ENCODE data around the gene CEBPA. TPM values are rescaled to one million over a fixed set of nuclear protein-coding genes. Genes with fewer than 3 reads are reported as not detected.

Gene CEBPA
- total and polyA plus RNA-seq, 2 experiments from 2014 or later = 0.50 to 2.6 TPM

- no peak overlapping the region for H3K4me3 Mint-ChIP-seq
- H3K4me3 ChIP-seq = no peak overlapping the region
- no peaks in the 10 kb centered on the region for H4K20me1 ChIP-seq (replicated peaks; ENCODE audit: insufficient read depth)
- no peak for DNase-seq (ENCODE audit: low spot score)
- H3K27ac ChIP-seq (ENCODE audit: low read depth) = no peak overlapping the region
- H2AFZ ChIP-seq = no peak overlapping the region
- peaks cover 8% of the 10 kb centered on the region for H3K4me1 Mint-ChIP-seq
- no peaks in the 10 kb centered on the region for H3K36me3 ChIP-seq (ENCODE audit: insufficient read depth)
- no peak overlapping the region for H3K27ac Mint-ChIP-seq
- no peaks in the 10 kb centered on the region for H3F3A ChIP-seq (replicated peaks; ENCODE audit: low read depth)
- H3K27me3 Mint-ChIP-seq (ENCODE audit: insufficient read depth, low read depth, poor library complexity) = peaks cover 3% of the 10 kb centered on the region
- H3K79me2 ChIP-seq (replicated peaks; ENCODE audit: insufficient read depth) = no peaks in the 10 kb centered on the region
- no peak for ATAC-seq
- no peaks in the 10 kb centered on the region for H3K4me1 ChIP-seq (ENCODE audit: insufficient read depth)
- H3K9me2 ChIP-seq (ENCODE audit: insufficient read depth) = peaks cover 5% of the 10 kb centered on the region; the same call in 1 of the 2 replicates
- no peaks in the 10 kb centered on the region for H3K36me3 Mint-ChIP-seq (ENCODE audit: low read depth)
- TF ChIP-seq ZNF331 (CRISPR knock-in tag; IDR thresholded peaks at IDR 0.05; ENCODE audit: low read depth) (no peak), NANOG (IDR thresholded peaks at IDR 0.05; ENCODE audit: borderline replicate concordance) (no peak), POLR2AphosphoS5 (IDR thresholded peaks at IDR 0.05; ENCODE audit: low read depth) (no peak), JUNB (IDR thresholded peaks at IDR 0.05; ENCODE audit: unreplicated experiment) (no peak), CREB1 (CRISPR knock-in tag; IDR thresholded peaks at IDR 0.05; ENCODE audit: low read depth) (no peak), ZNF462 (CRISPR knock-in tag; IDR thresholded peaks at IDR 0.05) (no peak), REST (IDR thresholded peaks at IDR 0.05; ENCODE audit: unreplicated experiment) (no peak), ETS1 (IDR thresholded peaks at IDR 0.05) (no peak), EZH2 (IDR thresholded peaks at IDR 0.05; ENCODE audit: low read depth, unreplicated experiment) (no peak), STAT1 (IDR thresholded peaks at IDR 0.05; ENCODE audit: unreplicated experiment) (no peak), EZH2phosphoT487 (IDR thresholded peaks at IDR 0.05; ENCODE audit: unreplicated experiment) (no peak), CTCF (conservative IDR thresholded peaks at IDR 0.05; ENCODE audit: low read depth in 2 of 2) (no peak), ZNF114 (CRISPR knock-in tag; IDR thresholded peaks at IDR 0.05) (no peak)
- peaks cover 12% of the 10 kb centered on the region for H3K9me3 Mint-ChIP-seq
- no peak overlapping the region for H3K4me2 ChIP-seq
- H3K27me3 ChIP-seq (ENCODE audit: insufficient read depth) = no peaks in the 10 kb centered on the region
These were observed 10.5 kb downstream of the CEBPA start for GRCh38 chr19:33291623-33292534.

All from GM23338 (cell line).